ENCODE results near the gene KCTD12. TPM values are rescaled to one million over a fixed set of nuclear protein-coding genes. Genes with fewer than 3 reads are reported as not detected.
"Not testable (repeated sequence)": the region's sequence is repeated elsewhere in the genome, so short reads cannot be mapped to it uniquely, and the experiment has no call there.

Gene KCTD12
- 34.9 TPM for total RNA-seq
- long read RNA-seq, full-length matches to known transcripts, result 5 of 5 reads
- long read RNA-seq, partial matches to known transcripts, result 0 of 5 reads
- long read RNA-seq, other reads (novel, unspliced or antisense), result 0 of 5 reads

DNA sequence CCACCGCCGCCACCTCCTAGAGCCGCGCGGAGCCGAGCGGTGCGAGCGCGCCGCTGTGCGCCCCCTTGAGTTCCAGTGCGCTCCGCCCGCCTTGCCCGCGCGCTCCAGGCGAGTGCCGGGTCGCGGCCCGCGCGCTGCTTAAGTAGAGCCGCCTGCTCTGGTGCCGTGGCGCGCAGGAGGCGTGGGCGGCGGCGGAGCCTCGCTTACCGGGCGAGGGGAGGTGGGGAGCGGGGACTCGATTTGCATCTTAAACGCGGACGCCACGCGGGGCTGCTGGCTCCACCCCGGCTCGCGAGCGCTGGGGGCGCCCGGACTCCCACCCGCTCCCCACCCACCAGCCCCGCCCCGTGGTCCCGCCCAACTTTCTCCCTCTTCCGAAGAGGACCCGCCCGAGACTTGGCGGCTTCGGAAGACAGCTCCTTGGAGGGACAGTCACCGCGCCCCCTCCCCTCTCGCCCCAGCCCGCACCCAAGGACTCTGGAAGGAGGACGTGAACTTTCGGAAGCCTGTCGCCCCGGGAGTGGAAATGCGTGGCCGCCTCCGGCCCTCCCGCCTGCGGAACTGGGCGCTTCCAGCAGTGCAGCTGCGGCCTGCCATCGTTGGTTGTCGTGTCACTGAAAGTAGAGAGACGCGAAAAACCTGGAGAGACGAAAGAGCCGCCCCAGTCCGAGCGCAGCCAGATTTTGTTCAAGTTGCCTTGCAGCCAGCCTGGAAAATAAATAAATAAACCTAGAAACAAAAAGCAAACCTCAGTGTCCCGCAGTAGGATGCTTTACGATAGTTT, at the start of gene KCTD12:
Gene KCTD12, minus strand, starts transcription at position 114 of the 784 bp plus-strand sequence. CDS start 257 bp downstream, outside the sequence.
- intact Hi-C loops (cut with DNase I), result loop anchor here (2.0 to 5.0 kb wide), 2 partner anchors 54 to 64 kb away; no protein-coding TSS in a partner anchor
- peak; percentile 93 for DNase-seq (ENCODE audit: low spot score)

DNA sequence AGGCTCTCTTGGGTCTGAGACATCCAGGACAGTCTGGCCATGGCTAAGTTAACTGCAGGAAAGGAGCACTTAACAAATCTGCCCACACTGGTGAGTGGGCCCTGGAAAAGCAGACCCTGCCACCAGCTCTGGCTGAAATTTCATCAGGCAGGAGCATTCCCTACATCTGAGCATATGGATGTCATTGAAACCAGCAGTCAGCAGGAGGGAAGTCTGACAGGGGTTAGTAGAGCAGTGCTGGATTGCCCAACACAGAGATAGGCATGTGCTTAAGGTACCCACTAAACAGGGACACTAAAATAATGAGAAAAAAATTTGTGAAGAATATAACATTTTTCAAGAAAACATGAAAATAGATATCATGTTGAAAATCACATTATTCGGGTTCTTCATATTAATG, 48.5 kb upstream of the KCTD12 start:
- intact Hi-C loops (cut with DNase I), result no loop called here
- DNase-seq (ENCODE audit: low spot score), result no peak

DNA sequence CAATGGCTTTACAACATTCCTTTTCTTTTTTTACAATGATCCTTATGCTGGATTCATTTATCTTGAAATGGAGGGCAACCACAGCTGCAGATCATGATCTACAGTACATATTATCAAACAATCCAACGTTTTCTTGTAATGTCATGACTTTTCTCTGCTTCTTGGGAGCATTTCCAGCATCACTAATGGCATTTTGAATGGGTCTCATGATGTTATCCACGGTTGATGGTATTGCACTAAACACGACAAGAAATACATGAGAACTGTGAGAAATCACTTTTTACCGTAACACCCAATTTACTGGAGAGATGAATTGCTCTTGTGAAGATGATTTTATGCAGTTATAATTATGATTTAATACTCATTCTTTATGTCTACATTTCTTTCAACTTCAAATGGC, 45.9 kb upstream of the KCTD12 start:
- DNase-seq (ENCODE audit: low spot score), result no peak
- intact Hi-C loops (cut with DNase I), result no loop called here

DNA sequence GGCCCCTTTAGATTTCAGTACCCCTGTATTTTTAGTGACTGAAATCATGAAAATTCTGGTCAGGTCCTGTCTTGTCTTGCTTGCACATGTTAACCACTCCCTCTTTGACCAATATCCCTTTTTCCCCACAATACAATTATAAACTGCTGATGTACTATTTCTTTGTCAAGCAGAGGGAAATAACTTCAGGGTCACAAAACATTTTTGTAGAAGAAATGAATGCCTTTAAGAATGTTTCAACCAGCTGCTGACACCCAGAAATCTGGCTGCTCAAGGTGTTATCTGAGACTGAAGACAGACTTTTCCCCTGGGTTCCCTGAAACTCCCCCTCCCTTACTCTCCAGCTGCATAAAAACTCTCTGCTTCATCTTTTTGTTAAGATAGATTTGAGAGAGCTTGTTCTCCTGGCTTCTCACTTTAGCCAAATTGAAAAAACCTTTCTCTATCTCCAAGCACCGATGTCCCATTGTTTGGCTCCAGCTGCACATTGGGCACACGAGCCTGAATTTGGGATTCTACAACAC, 43.7 kb upstream of the KCTD12 start:
- intact Hi-C loops (cut with DNase I), result no loop called here
- DNase-seq (ENCODE audit: low spot score), result no peak

DNA sequence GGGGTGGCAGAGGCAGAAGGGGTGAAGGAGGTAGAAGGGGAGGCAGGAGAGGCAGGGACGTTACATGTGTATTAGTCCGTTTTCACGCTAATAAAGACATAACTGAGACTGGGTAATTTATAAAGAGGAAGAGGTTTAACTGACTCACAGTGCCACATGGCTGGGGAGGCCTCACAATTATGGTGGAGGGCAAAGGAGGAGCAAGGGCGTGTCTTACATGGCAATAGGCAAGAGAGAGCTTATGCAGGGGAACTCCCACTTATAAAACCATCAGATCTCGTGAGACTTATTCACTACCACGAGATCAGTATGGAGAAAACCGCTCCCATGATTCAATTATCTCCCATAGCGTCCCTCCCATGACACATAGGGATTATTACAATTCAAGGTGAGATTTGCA, 43.1 kb upstream of the KCTD12 start:
- DNase-seq (ENCODE audit: low spot score), result no peak
- intact Hi-C loops (cut with DNase I), result no loop called here

DNA sequence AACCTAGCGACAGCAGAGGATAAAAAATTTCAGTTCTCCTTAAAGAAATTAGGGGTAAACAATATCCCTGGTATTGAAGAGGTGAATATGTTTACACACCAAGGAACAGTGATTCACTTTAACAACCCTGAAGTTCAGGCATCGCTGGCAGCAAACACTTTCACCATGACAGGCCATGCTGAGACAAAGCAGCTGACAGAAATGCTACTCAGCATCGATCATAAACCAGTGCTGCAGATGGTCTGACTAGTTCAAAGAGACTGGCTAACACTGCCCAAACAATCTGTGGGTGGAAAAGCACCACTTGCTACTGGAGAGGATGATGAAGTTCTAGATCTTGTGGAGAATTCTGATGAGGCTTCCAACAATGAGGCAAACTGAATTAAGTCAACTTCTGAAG, 42.3 kb upstream of the KCTD12 start:
- DNase-seq (ENCODE audit: low spot score), result no peak
- intact Hi-C loops (cut with DNase I), result no loop called here

DNA sequence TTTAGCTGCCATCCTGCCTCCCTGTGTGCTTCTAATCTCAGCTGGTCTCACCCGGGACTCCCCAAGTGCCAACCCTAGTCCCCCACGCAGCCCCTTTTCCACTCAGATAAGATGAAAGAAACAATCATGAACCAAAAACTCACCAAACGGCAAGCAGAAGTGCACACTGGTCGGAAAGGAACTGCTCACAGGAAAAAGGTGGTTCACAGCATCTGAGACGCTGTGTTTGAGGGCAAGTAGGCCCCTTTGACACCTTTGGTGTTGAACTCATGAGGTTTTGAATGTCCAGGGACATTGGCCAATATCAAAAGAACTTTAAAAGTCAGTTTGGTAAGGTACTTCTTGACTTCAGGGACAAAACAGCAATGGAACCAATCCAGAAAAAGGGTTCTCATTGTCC, 41.8 kb upstream of the KCTD12 start:
- DNase-seq (ENCODE audit: low spot score), result no peak
- intact Hi-C loops (cut with DNase I), result no loop called here

DNA sequence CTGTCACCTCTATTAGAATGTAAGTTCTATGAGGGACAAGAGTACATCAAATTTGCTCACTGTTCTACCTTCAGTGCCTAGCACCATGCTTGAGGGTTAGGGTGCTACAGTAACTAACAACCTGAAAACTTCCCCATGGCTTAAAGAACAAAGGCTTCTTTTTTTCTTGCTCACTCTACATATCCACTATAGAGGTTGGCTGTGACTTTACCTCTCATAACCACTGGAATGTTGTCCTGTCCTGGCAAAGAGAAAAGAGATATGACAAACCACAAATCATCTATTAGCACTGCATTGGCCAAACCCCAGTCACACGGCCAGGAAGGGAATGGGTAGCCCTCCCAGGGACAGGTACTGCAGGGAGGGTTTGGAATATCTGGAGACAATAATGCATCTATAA, 38.9 kb upstream of the KCTD12 start:
- no peak for DNase-seq (ENCODE audit: low spot score)
- intact Hi-C loops (cut with DNase I), result no loop called here

DNA sequence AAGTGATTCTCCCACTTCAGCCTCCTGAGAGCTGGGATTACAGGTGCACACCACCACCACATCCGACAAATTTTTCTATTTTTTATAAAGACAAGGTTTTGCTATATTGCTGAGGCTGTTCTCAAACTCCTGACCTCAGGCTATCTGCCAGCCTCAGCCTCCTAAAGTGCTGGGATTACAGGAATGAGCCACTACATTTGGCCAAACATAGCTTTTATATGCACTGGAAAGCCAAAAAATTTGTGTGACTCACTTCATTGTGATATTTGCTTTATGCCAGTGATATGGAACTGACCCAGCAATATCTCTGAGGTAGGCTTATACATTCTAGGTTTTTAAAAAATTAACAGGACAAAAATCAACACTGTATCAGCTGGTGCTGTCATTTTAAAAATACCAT, 35.3 kb upstream of the KCTD12 start:
- intact Hi-C loops (cut with DNase I), result no loop called here
- DNase-seq (ENCODE audit: low spot score), result no peak

DNA sequence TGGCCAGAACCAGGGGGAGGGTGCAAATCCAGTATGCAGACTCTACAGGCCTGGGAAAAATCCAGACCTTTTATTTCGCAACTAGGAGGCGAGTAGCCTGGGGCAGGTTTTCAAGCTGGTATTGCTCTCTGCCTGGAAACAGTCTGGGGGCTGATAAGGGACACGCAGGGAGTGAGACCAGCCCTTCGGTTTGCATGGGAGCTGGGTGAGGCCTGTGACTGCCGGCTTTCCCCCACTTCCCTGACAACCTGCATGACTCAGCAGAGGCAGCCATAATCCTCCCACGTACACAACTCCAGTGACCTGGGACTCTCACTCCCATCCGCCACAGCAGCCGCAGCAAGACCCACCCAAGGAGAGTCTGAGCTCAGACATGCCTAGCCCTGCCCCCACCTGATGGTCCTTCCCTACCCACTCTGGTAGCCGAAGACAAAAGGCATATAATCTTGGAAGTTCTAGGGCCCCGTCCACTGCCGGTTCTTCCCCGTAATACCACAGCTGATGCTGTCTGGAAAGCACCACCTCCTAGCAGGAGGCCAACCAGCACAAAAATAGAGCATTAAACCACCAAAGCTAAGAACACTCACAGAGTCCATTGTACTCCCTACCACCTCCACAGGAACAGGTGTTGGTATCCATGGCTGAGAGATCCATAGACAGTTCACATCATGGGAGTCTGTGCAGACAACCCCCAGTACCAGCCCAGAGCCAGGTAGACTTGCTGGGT, 31.7 kb upstream of the KCTD12 start:
- DNase-seq (ENCODE audit: low spot score), result not testable (repeated sequence)

DNA sequence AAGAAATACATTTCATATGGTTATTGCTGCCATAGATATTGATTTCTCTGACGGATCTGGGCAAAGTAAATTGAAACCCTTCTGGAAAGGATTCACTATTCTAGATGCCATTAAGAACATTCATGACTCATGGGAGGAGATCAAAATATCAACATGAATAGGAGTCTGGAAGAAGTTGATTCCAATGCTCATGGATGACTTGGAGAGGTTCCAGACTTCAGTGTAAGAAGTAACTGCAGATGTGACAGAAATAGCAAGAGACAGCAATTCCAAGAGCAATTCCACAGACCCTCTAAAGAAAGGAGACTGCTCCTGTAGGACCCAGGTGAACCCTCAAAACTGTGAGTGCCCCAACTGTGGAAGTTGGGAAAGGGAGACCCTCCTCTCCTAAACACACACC, 30.9 kb upstream of the KCTD12 start:
- intact Hi-C loops (cut with DNase I), result no loop called here
- DNase-seq (ENCODE audit: low spot score), result no peak

More for the DNA sequence above, 31.7 kb upstream of the KCTD12 start:
- intact Hi-C loops (cut with DNase I), result not testable (repeated sequence)

DNA sequence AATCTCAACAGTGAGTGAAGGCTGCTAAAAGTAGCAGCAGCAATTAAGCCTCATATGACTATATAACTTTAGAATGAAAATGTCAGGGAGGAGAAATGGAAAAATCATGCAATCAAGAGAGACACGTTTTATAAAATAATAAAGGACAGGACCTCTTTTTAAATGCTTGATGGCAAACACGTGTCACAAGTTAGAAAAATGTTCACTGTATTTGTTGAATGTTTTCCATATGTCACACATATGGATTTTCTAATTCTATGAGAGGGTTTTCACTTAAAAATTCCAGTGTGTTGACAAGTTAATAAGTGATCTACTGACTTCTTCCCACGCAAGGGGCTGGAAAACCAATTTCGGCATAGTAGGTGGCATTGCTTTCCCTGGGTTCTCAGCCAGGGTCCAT, 27.7 kb upstream of the KCTD12 start:
- no peak for DNase-seq (ENCODE audit: low spot score)
- intact Hi-C loops (cut with DNase I), result no loop called here

DNA sequence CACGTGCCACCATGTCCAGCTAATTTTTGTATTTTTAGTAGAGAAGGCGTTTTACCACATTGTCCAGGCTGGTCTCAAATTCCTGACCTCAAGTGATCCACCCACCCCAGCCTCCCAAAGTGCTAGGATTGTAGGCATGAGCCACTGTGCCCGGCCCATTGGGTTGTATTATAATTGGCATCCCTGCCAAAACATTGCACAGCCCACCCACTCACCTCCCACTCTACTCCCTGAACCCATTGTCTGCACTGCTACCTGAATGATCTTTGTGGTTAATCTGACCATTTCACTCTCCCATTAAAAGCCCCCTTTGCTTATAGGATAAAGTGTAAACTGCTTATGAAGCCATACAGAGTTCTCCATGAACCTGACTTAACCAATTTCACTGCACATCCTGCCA, 26.3 kb upstream of the KCTD12 start:
- intact Hi-C loops (cut with DNase I), result no loop called here
- no peak for DNase-seq (ENCODE audit: low spot score)

DNA sequence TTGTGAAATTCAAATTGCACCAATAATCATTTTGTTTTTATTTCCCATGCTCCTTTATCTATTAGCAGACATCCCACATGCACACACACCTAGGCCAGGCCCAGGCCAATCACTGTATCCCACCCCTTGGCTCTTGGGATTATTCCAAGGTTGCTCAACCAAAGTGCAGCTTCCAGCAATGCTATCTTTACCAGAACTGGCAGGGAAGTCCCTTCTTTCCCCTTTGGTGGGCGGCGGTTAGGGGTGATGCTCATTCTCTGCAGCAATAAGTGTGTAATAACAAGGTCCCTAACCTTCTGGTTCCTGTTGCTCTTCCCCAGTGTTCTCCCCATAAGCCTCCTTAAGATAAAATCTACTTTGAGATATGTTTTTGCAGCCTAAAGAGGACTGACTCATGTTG, 18.3 kb upstream of the KCTD12 start:
- no peak for DNase-seq (ENCODE audit: low spot score)
- intact Hi-C loops (cut with DNase I), result loop anchor here (5.0 kb wide), 2 partner anchors 237 to 1027 kb away; no protein-coding TSS in a partner anchor

DNA sequence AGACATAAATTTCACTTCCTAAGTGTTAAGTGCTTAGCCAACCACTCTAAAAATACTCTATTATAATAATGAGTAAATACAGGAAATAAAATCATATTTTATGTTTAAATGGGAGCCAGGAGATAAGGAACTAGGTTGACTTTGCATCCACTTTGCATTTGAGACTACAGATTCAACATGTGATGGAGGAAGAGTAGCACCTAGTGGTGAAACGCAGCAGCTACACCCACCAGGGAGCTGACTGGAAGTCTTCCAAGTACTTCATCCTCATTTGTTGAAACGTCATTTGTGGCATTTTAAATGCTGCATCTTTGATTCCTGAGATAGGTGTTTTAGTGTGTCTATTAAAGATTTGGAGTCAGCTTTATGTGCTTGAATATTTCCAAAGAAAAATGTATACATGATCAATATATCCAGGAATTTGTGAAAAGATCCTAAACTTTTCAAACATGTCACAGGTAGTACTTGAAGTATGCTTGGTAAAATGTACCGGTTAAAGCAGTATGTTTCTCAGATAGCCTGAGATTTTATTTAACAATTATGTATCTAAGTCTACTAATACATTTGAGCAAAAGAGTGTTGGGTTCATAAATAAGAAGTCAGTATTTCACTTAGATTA, 17.4 kb upstream of the KCTD12 start:
- intact Hi-C loops (cut with DNase I), result loop anchor here (5.0 kb wide), 2 partner anchors 236 to 1026 kb away; no protein-coding TSS in a partner anchor
- peak; percentile 73 for DNase-seq (ENCODE audit: low spot score)

DNA sequence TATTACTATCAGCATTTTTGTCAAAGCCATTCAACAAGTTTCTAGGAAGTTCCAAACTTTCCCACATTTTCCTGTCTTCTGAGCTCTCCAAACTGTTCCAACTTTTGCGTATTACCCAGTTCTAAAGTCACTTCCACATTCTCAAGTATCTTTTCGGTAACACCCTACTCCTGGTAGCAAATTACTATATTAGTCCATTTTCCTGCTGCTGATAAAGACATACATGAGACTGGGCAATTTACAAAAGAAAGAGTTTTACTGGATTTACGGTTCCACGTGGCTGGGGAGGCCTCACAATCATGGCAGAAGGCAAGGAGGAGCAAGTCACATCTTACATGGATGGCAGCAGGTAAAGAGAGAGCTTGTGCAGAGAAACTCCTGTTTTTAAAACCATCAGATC, 12.9 kb upstream of the KCTD12 start:
- DNase-seq (ENCODE audit: low spot score); intact Hi-C loops (cut with DNase I): not testable (repeated sequence)

DNA sequence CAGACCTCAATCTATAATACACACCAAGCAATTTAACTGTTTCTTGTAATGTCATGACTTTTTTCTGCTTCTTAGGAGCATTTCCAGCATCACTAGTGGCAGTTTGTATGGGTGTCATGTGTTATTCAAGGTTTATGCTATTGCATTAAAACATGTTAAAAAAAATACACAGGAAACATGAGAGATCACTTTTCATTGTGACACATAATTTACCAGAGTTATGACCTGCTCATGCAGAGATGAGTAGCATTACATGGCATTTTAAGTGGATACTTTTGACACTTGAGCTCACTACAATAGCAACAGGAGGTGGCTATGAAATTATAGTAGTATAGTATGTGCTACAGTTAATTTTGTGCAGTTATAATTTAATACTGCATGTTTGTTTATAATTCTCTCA, 11.0 kb upstream of the KCTD12 start:
- intact Hi-C loops (cut with DNase I); DNase-seq (ENCODE audit: low spot score): not testable (repeated sequence)

DNA sequence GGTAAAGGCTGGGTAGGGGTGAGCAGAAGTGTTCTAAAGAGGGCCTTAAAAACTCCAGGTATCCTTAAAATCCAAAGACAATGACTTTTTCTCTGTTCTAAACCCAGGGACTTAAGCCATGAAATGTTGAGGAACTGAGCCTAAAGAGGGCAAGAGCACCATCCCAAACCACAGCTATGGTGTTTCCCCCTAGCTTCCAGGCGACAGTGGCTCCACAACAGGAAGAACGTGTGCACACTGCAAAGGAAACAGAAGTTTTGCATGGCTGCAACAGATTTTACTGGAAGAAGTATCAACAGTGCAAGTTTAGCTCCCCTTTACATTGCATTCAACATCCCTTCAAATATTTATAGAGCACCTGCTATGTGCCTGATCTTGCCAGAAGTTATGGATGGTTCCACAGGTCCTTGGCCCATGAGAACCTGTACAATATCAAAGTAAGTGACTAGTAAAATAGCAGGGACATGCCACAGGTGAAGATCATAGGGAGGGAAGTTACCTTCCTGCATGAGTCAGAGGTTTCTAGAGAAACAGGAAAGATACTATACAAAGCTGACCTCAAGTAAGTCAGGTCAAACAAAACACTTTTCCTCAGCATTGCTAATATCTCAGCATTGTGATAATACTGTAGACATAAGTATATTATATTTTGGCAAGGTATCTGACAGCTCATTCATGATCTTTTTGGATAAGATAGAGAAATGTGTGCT, 8.4 kb upstream of the KCTD12 start:
- intact Hi-C loops (cut with DNase I), result no loop called here
- no peak for DNase-seq (ENCODE audit: low spot score)

DNA sequence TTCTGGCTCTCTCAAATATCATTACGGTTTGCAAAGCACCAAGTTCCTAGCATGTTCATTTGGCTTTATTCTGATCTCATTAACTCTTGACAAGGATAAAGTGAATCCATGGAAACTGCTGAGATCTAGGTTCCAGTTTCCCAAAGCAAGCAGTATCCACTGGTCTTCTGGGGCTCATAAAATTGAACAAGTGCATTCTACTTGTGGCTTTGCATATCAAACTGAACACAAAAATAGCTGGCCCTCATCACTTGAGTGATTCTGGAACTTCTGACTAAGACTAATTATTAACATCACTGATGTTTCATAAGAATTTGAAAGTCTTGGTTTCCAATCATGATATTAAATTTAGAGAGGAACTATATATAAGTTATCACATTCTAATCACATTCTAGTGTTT, 6.3 kb upstream of the KCTD12 start:
- intact Hi-C loops (cut with DNase I), result no loop called here
- DNase-seq (ENCODE audit: low spot score), result no peak

All from cardiac septum (tissue), 1 donor.